ENCODE results near the gene NR0B2.

GRCh38 chr1:26949266-26949925 is 35.6 kb upstream of the NR0B2 start:
- no peak for TF ChIP-seq CTCF (IDR thresholded peaks at IDR 0.05; ENCODE audit: low read depth, low read length, poor library complexity, severe bottlenecking)
- no peak for TF ChIP-seq EZH2phosphoT487 (IDR thresholded peaks at IDR 0.05; ENCODE audit: borderline replicate concordance, low read length)

Data from DOHH2 (cell line).